Testis (tissue), 2 donors: ENCODE data around the gene ALPK1.

Experiments used
- CTCF ChIP-seq, 3 experiments: fragments of 450-650 bp in 2 of 3; fragments of 200-600 bp in 1 of 3; sonication (generic) in 1 of 3; IDR thresholded peaks; one replicate each; pipeline ENCODE4 v1.5.1; 2016 to 2019; ENCODE audit warnings: antibody characterized with exemption in 3 of 3, mild to moderate bottlenecking in 2 of 3, moderate library complexity in 1 of 3
- POLR2A ChIP-seq: fragments of 450-650 bp; IDR thresholded peaks from one replicate; pipeline ENCODE4 v1.6.1; 2017; ENCODE audit warnings: antibody characterized with exemption, mild to moderate bottlenecking, moderate library complexity

DNA sequence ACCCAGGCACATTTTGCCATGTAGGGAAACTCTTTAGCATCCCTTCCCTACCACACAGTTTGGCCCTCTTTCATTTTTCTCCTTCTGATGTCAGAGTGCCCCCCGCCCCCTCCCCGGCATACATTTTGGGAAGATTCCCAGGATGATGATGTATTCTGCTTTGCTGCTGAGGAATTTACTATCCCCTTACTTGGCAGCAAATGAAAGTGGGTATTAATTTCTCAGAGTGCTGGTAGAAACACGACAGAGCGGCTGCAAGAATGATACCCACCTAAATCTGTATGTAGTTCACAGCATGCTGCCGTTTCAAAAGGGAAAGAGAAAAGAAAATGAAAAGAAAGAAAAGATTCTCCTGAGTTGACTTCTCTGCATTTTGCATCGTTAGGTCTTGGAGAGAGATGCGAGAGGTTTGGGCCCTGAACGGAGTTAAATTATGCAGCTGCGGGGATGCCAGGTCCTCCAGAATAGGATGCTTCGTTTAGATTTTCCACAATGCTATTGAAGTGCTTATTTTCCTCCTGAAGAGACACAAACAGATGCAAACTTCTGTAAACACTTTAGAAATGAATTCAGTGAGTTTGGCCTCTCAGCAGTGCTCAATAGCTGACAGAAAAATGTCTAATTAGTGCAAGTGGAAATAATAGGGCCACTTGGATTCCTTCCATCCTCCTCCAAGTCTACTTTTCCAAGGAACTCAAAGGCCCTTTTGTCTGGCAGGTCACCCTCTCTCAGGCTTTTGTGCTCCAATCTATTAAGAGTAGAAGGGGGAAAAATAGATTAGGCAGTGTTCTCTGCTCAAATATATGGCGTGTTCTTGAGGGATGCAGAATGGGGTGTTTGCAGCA is 106.2 kb downstream of the ALPK1 start:
- no peak for TF ChIP-seq CTCF (IDR thresholded peaks at IDR 0.05)
- TF ChIP-seq POLR2A, result no peak
